GM13977 (cell line): ENCODE data around the gene CREG1.
"Not testable (repeated sequence)": the region's sequence is repeated elsewhere in the genome, so short reads cannot be mapped to it uniquely, and the experiment has no call there.

Source experiments
- DNase-seq: peaks from one replicate; pipeline ENCODE4 v3.0.0; 2012; ENCODE audit warnings: low spot score
- in situ Hi-C: fragments of 300-500 bp; cut with MboI; formaldehyde crosslinking; loops from one replicate; pipeline ENCODE4 v1.12.0; 2022; ENCODE audit warnings: low sequenced_read_pairs, low pct_unique_long_range_greater_than_20kb, mixed read lengths, inconsistent platforms; ENCODE audit not compliant: unreplicated experiment
- TF ChIP-seq, protein P1 (sequence below): IDR thresholded peaks from 2 replicates; pipeline ENCODE4 v1.5.1; 2012; ENCODE audit warnings: mild to moderate bottlenecking, control low read depth; ENCODE audit not compliant: insufficient read depth; ENCODE audit errors: extremely low read depth, missing control alignments

CREG1 gene

DNA sequence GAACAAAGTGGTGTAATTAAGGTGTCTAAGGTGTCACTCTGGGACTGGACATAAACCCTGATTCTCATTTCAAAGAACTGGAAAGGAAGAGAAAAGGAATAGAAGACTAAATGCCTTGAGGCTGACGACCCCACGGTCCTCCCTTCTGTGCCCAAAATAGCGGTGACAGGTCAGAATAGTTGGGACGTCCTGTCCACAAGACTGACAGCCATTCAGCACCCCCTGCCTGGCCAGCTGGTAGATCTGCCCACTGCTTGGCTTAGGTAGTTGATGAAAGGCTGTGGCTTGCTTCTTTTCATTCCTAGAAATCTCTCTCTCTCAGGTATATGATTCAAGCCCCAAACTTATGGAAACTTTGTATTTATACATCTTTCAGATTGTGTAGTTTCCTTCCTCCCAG, 26.4 kb upstream of the CREG1 start:
- in situ Hi-C loops, result no loop called here
- TF ChIP-seq, protein P1, sequence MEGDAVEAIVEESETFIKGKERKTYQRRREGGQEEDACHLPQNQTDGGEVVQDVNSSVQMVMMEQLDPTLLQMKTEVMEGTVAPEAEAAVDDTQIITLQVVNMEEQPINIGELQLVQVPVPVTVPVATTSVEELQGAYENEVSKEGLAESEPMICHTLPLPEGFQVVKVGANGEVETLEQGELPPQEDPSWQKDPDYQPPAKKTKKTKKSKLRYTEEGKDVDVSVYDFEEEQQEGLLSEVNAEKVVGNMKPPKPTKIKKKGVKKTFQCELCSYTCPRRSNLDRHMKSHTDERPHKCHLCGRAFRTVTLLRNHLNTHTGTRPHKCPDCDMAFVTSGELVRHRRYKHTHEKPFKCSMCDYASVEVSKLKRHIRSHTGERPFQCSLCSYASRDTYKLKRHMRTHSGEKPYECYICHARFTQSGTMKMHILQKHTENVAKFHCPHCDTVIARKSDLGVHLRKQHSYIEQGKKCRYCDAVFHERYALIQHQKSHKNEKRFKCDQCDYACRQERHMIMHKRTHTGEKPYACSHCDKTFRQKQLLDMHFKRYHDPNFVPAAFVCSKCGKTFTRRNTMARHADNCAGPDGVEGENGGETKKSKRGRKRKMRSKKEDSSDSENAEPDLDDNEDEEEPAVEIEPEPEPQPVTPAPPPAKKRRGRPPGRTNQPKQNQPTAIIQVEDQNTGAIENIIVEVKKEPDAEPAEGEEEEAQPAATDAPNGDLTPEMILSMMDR, result no peak
- DNase-seq, result no peak

DNA sequence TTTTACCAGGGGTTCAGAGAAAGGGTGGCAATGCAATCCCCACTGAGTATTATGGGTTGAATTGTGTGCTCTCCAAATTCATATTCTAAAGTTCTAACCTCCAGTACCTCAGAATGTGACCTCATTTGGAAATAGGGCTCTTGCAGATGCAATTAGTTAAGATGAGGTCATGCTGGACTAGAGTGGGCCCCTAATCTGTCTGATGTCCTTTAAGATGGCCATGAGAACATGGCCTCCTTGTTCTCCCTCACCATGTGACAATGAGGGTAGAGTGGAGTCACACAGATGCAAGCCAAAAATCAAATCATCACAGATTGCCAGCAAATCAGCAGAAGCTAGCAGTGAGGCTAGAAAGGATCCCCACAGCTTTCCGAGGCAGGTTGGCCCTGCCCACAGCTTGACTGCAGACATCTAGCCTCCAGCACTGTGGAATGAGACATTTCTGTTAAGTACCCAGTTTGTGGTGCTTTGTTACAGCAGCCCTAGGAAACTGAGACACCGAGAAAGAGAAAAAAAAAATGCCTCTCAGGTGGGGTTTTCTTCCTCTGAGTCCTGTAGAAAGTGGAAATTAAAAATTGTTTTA, 25.5 kb upstream of the CREG1 start:
- DNase-seq, result no peak
- in situ Hi-C loops, result no loop called here
- TF ChIP-seq, protein P1, result no peak

GRCh38 chr1:167575649-167576048, 22.1 kb upstream of the CREG1 start:
- in situ Hi-C loops, result no loop called here
- DNase-seq, result no peak
- TF ChIP-seq, protein P1, result no peak

DNA sequence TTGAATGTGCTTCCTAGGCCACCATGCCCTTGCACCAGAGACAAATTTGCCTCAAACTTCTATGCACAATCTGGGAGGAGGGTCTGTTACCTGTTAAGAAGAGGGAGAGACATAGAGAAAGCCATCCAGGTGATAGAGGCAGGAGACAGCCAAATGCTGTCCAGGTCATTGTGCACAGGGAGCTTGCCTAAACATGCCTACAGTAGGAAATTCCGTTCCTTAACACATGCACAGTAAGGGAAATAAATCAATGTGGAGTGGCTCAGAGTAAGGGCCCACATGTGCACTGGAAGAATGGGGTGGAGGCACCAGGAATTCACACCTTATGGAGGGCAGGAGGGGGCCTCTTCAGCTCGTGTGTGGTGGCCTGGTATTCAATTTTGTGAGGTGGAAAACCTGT, 19.5 kb upstream of the CREG1 start:
- TF ChIP-seq, protein P1, result no peak
- no peak for DNase-seq
- in situ Hi-C loops, result no loop called here

DNA sequence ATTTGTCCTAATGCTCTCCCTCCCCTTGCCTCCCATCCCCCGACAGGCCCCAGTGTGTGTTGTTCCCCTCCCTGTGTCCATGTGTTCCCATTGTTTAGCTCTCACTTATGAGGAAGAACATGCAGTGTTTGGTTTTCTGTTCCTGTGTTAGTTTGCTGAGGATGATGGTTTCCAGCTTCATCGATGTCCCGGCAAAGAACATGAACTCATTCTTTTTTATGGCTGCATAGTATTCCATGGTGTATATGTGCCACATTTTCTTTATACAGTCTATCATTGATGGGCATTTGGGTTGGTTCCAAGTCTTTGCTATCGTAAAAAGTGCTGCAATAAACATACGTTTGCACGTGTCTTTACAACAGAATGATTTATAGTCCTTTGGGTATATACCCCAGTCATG, 17.1 kb upstream of the CREG1 start:
- in situ Hi-C loops, DNase-seq: not testable (repeated sequence)

GRCh38 chr1:167567663-167568062, 14.1 kb upstream of the CREG1 start:
- TF ChIP-seq, protein P1, result no peak
- in situ Hi-C loops, result no loop called here
- no peak for DNase-seq

DNA sequence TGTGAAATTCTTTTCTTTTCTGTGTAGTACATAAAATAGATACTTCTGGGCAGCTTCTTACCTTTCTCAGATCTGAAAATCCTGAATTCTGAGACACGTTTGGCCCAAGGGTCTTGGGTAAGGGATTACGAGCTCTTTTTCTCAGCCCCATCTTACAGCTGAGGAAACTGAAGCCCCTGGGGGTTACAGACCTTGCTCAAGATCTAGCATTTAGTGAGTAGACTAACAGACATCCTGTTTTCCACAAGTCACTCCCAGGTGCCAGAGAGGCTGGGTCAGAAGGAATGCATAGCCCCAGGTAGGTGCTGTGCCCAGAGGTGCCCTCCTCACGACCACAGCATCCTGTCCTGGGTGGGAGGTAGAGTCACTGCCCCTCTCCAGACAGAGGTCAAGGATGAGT, 13.2 kb upstream of the CREG1 start:
- TF ChIP-seq, protein P1, result no peak
- DNase-seq, result no peak

More for the DNA sequence above, 13.2 kb upstream of the CREG1 start:
- in situ Hi-C loops, result no loop called here
